Measurements from ENCODE around the gene TMEM109. TPM values are rescaled to one million over a fixed set of nuclear protein-coding genes. Genes with fewer than 3 reads are reported as not detected.

Gene TMEM109
- total RNA-seq (2014; rRNA removed; shearing (Covaris generic); ENCODE audit: low replicate concordance) = 16.6 and 17.6 TPM in 2 replicates

GRCh38 chr11:60913793-60914632, at the start of gene TMEM109:
TSS of gene TMEM109 (plus strand) at chr11:60914158. CDS start at chr11:60919694, 5,536 bp downstream.
- peak; percentile 79 for DNase-seq
- no peaks in the 10 kb centered on the region; the same call in 1 of the 2 replicates for H3K27me3 ChIP-seq
- H3K36me3 ChIP-seq = peaks cover 8% of the 10 kb centered on the region
- H3K4me3 ChIP-seq = peak within 1 kb of the TSS; percentile 67
- no peaks in the 10 kb centered on the region for H3K9me3 ChIP-seq

DNA sequence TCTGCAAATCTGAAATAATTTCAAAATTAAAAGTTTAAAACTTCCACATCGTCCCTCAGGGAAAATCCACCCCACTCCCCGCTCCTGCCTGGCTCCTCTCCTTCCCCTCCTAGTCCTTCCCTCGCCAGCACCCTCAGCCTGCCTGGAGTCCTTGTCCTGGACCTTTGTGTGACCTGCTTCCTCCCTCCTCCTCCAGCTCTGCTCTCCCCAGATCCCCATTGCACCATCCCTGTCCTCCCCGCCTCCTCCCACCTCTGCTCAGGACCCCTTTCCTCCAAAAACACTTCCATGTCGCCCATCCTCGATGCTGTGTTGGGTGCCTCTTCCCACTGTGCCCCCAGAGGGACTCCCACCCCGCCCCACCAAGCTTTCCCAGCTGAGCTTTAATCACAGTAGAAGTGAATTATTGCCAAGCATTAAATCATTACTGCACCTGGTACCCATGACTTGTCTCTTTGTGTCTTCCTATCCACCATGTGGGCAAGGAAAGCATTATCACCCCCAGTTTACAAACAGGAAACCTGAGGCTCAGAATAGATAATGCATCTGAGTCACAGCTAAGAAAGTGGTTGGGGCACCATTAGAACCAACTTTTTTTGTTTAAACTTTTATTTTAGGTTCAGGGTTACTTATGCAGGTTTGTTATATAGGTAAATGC, 49.0 kb upstream of the TMEM109 start:
- H3K27me3 ChIP-seq = no peaks in the 10 kb centered on the region
- H3K4me3 ChIP-seq = no peak overlapping the region
- H3K9me3 ChIP-seq = no peaks in the 10 kb centered on the region
- no peaks in the 10 kb centered on the region for H3K36me3 ChIP-seq
- DNase-seq = no peak

DNA sequence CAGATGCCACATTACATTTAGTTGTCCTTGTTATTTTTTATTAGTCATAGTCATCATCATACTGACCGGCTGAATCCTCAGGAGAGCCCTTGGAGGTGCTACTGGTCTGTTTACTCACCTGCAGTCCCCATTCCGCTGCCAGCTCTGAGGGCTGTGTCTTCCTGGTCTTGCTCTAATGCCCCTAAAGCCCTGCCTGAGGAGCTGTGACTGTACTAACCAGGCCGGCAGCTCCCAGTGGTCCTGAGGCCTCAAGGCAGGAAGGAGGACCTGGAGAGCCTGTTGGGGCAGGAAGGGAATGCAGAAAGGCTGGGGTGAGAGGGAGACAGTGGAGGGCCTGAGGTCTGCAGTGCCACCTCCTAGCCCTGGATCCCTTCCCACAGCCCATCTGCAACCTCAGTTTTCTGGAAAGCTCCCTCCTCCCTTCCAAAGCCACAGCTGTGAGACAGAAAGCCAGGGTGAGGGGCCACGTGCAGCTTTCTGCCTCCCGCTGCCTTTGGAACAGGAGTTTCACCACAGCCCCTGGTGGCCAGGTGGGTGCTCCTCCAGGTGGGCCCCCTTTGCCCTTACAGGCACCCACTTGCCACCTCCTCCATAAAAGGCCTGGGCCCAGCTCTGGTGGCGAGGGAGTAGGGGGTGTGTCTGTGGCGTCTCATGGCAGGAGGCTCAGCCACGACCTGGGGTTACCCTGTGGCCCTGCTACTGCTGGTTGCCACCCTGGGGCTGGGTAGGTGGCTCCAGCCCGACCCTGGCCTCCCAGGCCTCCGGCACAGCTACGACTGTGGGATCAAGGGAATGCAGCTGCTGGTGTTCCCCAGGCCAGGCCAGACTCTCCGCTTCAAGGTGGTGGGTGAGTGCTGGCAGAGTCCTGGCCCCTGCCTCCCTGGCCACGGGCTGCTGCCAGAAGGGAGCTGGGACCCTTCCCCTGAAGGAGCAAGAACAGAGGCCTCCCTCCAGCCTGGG, 46.8 kb upstream of the TMEM109 start, which contains the start of gene ZP1:
TSS of gene ZP1 (plus strand) at position 632 of the 960 bp plus-strand sequence. CDS start at position 652, 20 bp downstream.
- no peaks in the 10 kb centered on the region for H3K27me3 ChIP-seq
- no peak for DNase-seq
- H3K36me3 ChIP-seq = no peaks in the 10 kb centered on the region
- no peak within 1 kb of the TSS for H3K4me3 ChIP-seq
- no peaks in the 10 kb centered on the region for H3K9me3 ChIP-seq

DNA sequence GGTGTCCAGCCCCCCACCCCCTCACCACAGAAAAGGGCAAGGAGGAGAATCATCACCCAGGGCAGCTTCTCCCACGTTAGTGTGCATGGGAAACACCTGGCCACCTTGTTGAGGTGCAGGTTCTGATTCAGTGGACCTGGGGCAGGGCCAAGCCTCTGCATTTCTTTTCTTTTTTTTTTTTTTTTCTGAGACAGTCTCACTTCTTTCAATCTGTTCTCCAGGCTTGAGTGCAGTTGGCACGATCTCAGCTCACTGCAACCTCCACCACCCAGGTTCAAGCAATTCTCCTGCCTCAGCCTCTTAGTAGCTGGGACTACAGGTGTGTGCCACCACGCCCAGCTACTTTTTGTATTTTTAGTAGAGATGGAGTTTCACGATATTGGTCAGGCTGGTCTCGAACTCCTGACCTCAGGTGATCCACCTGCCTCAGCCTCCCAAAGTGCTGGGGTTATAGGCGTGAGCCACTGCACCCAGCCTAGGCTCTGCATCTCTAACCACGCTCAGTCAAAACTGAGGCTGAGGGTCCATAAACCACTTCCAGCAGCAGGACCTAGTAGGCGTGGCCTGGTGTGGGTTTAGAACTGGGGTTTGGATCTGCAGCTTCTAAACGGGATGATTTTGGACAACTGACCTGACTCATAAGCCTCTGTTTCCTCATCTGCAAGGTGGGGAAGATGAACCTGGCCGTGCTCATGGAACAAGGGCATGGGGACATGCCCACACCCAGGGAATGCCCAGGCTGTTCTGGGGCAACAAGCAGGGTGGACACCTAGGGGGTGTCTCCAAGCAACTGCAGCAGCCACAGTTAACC, 45.9 kb upstream of the TMEM109 start:
- H3K4me3 ChIP-seq = no peak overlapping the region
- no peaks in the 10 kb centered on the region for H3K9me3 ChIP-seq
- no peak for DNase-seq
- H3K27me3 ChIP-seq = no peaks in the 10 kb centered on the region
- H3K36me3 ChIP-seq = no peaks in the 10 kb centered on the region

- H3K4me3 ChIP-seq = no peak overlapping the region
- H3K36me3 ChIP-seq = no peaks in the 10 kb centered on the region
- DNase-seq = no peak
- no peaks in the 10 kb centered on the region for H3K27me3 ChIP-seq
- H3K9me3 ChIP-seq = no peaks in the 10 kb centered on the region
Observed at GRCh38 chr11:60868682-60869450, 45.1 kb upstream of the TMEM109 start.

DNA sequence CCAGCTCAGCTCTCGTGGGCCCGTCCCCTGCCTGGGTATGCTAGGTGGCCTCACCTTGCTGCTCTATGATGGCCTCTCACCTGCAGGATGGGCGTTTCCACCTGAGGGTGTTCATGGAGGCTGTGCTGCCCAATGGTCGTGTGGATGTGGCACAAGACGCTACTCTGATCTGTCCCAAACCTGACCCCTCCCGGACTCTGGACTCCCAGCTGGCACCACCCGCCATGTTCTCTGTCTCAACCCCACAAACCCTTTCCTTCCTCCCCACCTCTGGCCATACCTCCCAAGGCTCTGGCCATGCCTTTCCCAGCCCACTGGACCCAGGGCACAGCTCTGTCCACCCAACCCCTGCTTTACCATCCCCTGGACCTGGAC, 44.5 kb upstream of the TMEM109 start:
- DNase-seq = no peak
- Histone ChIP-seq H3K36me3 (no peaks in the 10 kb centered on the region), H3K27me3 (no peaks in the 10 kb centered on the region), H3K9me3 (no peaks in the 10 kb centered on the region), H3K4me3 (no peak overlapping the region)

DNA sequence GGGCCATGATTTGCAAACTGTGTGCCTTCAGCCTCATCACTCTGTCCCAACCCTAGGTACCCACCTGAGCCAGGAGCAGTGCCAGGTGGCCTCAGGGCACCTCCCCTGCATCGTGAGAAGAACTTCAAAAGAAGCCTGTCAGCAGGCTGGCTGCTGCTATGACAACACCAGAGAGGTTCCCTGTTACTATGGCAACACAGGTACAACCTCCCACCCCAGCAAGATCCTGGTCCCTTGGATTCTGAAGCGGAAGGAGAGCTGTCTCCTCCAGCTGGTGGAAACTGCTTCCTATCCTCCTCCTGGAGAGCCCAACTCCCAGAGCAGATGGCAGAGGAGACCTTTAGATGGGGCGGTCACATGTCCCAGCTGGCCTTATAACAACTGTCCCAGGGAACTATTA, 43.7 kb upstream of the TMEM109 start:
- Histone ChIP-seq H3K27me3 (no peaks in the 10 kb centered on the region), H3K9me3 (no peaks in the 10 kb centered on the region), H3K36me3 (no peaks in the 10 kb centered on the region), H3K4me3 (no peak overlapping the region)
- DNase-seq = no peak

DNA sequence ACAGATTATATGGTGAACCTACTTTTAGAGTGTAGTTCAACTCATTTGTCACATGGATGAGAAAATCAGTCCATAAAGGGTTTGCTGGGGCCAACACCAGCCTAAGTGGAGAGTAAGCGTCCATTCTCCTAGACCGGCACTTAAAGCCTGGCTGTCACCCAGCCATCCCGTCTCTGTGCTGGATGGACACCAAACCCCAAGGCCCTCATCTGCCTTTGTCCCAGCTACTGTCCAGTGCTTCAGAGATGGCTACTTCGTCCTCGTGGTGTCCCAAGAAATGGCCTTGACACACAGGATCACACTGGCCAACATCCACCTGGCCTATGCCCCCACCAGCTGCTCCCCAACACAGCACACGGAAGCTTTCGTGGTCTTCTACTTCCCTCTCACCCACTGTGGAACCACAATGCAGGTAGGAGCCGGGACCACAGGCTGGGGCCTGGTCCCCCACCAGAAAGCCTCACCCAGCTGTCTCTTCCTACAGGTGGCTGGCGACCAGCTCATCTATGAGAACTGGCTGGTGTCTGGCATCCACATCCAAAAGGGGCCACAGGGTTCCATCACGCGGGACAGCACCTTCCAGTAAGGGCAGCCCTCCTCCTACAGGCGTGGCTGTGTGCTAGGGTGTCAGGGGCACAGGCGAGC, 43.1 kb upstream of the TMEM109 start:
- Histone ChIP-seq H3K9me3 (no peaks in the 10 kb centered on the region), H3K27me3 (no peaks in the 10 kb centered on the region), H3K36me3 (no peaks in the 10 kb centered on the region), H3K4me3 (no peak overlapping the region)
- no peak for DNase-seq

DNA sequence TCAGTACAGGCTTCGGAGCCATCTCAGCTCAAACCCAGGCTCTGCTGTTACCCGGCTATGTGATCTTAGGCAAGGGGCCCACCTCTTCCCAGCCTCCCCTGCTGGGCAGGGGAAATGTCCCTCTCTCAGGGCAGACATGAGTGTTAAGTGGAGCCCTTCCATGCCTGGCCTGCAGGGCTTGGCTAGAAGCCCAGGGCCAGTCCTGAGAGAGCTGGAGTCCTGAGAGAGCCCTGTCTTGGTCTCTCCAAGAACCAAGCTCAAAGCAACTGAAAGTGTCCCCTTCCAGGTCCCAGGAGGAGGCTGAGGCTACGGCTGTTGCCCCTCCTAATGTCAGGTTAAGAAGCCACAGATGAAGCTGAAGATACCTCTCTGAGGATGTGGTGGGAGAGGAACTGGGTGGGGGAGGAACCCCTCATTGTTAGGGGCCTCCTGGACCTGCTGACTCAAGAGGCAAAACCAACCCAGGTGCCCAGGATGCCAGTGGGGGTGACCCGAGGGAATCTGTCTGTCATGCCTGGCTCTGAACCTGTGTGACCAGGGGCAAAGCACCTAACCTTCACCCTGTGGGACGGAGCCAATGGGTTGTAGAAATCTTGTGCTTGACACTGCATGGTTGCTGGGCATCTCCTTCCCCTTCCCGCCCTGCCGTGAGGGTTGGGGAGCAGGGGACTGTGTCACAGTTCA, 42.4 kb upstream of the TMEM109 start:
- H3K4me3 ChIP-seq = no peak overlapping the region
- no peaks in the 10 kb centered on the region for H3K9me3 ChIP-seq
- H3K27me3 ChIP-seq = no peaks in the 10 kb centered on the region
- peak; percentile 65 for DNase-seq
- no peaks in the 10 kb centered on the region for H3K36me3 ChIP-seq

- Histone ChIP-seq H3K4me3 (no peak overlapping the region), H3K9me3 (no peaks in the 10 kb centered on the region), H3K36me3 (no peaks in the 10 kb centered on the region; the same call in 1 of the 2 replicates), H3K27me3 (no peaks in the 10 kb centered on the region)
- peak; percentile 80 for DNase-seq
Observed at GRCh38 chr11:60872124-60872960, 41.6 kb upstream of the TMEM109 start.

- H3K9me3 ChIP-seq = no peaks in the 10 kb centered on the region
- H3K4me3 ChIP-seq = no peak overlapping the region
- H3K36me3 ChIP-seq = no peaks in the 10 kb centered on the region; the same call in 1 of the 2 replicates
- no peaks in the 10 kb centered on the region for H3K27me3 ChIP-seq
- peak; percentile 75 for DNase-seq
Observed at GRCh38 chr11:60872961-60873524, 40.9 kb upstream of the TMEM109 start.

GRCh38 chr11:60873533-60873932, 40.4 kb upstream of the TMEM109 start:
- Histone ChIP-seq H3K4me3 (no peak overlapping the region), H3K9me3 (no peaks in the 10 kb centered on the region), H3K27me3 (no peaks in the 10 kb centered on the region)

More at GRCh38 chr11:60873533-60873932, 40.4 kb upstream of the TMEM109 start:
- no peaks in the 10 kb centered on the region; the same call in 1 of the 2 replicates for H3K36me3 ChIP-seq
- DNase-seq = no peak

Measured in MG63 (cell line).